Prostate gland (tissue), 1 donor: ENCODE measurements around the gene LRRC59.

Source experiments
- POLR2A ChIP-seq: fragments of 450-650 bp; IDR thresholded peaks from one replicate; pipeline ENCODE4 v1.6.1; 2016; ENCODE audit warnings: antibody characterized with exemption, mild to moderate bottlenecking
- POLR2AphosphoS5 ChIP-seq: sonication (generic); formaldehyde crosslinking; IDR thresholded peaks from one replicate; pipeline ENCODE4 v1.6.1; 2017; ENCODE audit warnings: antibody characterized with exemption

GRCh38 chr17:50355701-50356341, 41.5 kb downstream of the LRRC59 start:
- TF ChIP-seq POLR2A = no peak
- no peak for TF ChIP-seq POLR2AphosphoS5
